HUES64 (cell line): ENCODE results near the gene PEX11G.

Experiments used
- H3K27ac ChIP-seq: 2 replicates; pipeline ENCODE4 v1.7.0; 2013; ENCODE audit warnings: low read depth, low read length, inconsistent platforms
- H3K27me3 ChIP-seq: 2 replicates; pipeline ENCODE4 v1.6.1; 2013; ENCODE audit warnings: mild to moderate bottlenecking, low read length; ENCODE audit not compliant: insufficient read depth
- H3K36me3 ChIP-seq: 2 replicates; pipeline ENCODE4 v1.6.1; 2013; ENCODE audit warnings: mild to moderate bottlenecking, low read length; ENCODE audit not compliant: insufficient read depth
- H3K4me1 ChIP-seq: 2 replicates; pipeline ENCODE4 v1.6.1; 2013; ENCODE audit warnings: mild to moderate bottlenecking, low read length, moderate library complexity; ENCODE audit not compliant: insufficient read depth
- H3K4me3 ChIP-seq: 2 replicates; pipeline ENCODE4 v1.5.1; 2013; ENCODE audit warnings: mild to moderate bottlenecking, low read length, moderate library complexity
- H3K9ac ChIP-seq: 2 replicates; pipeline ENCODE4 v1.6.1; 2013; ENCODE audit warnings: mild to moderate bottlenecking, low read depth, low read length
- H3K9me3 ChIP-seq: 2 replicates; pipeline ENCODE4 v1.6.1; 2013; ENCODE audit warnings: low read depth, low read length; ENCODE audit not compliant: insufficient read depth
- WGBS: fragments of 150-250, 120-280 bp; methylation state at CpG from one replicate; pipeline ENCODE4 v1.1.7; 2013; ENCODE audit warnings: missing lambda C conversion rate; 5-methylcytosine and 5-hydroxymethylcytosine counted together

Gene PEX11G

DNA sequence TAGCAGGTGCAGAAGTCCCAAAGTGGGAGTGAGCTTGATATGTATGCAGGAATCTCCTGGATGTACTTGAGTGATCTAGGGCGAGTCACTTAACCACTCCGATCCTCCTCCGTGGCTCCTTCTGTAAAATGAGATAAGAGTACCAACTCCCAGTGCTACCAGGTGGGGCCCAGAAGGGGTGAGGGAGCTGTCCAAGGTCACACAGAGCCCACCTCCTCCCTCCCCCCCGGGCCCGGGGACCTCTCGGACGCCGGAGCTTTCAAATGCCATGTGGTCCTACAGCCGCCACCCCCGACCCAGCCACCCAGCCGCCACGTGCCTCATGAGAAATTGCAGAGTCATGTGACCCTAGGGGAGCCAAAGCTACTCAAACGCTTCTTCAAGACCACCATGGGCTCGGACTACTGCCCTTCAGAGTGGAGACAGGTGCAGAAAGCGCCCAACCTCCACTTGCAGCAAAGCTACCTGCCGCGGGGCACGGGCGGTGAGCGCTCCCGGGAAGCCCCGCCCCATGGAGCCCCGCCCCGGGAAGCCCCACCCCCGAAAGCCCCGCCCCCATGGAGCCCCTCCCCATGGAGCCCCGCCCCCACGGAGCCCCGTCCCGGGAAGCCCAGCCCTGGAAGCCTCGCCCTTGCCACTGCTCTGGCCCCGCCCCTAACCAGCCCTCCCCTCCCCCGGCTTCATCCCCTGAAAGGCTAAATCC lies 17.0 kb upstream of the PEX11G start:
- Histone ChIP-seq H3K4me3 (peak overlapping the region; percentile 49), H3K27me3 (peaks cover 15% of the 10 kb centered on the region), H3K36me3 (no peaks in the 10 kb centered on the region), H3K9me3 (no peaks in the 10 kb centered on the region), H3K27ac (no peak overlapping the region), H3K4me1 (peaks cover 4% of the 10 kb centered on the region; the same call in 1 of the 2 replicates), H3K9ac (no peak overlapping the region; the same call in 1 of the 2 replicates)
- 6% methylated on average over 29 of the region's 33 CpGs for WGBS

DNA sequence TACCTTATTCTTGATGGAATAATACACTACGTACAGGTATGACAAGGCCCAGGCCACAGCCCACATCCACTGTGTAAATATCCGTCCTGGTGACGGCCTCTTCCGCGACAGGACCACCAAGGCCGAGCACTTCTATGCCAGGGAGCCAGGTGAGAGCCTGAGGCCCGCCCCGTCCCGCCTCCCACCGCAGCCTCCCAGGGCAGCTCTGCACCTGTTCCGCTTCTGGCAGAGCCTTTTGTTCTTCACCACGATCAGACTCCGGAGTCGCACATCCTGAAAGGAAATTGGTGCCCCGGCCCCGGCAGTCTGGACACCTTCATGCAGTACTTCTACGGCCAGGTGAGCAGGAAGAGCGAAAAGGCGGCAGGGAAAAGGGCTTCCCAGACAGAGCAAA lies 16.4 kb upstream of the PEX11G start:
- peaks cover 4% of the 10 kb centered on the region; the same call in 1 of the 2 replicates for H3K4me1 ChIP-seq
- no peak overlapping the region for H3K27ac ChIP-seq
- peak overlapping the region; percentile 48 for H3K4me3 ChIP-seq
- no peak overlapping the region for H3K9ac ChIP-seq
- no peaks in the 10 kb centered on the region for H3K9me3 ChIP-seq
- H3K27me3 ChIP-seq: peaks cover 20% of the 10 kb centered on the region
- no peaks in the 10 kb centered on the region for H3K36me3 ChIP-seq
- 86% methylated on average over 19 of the region's 19 CpGs for WGBS

DNA sequence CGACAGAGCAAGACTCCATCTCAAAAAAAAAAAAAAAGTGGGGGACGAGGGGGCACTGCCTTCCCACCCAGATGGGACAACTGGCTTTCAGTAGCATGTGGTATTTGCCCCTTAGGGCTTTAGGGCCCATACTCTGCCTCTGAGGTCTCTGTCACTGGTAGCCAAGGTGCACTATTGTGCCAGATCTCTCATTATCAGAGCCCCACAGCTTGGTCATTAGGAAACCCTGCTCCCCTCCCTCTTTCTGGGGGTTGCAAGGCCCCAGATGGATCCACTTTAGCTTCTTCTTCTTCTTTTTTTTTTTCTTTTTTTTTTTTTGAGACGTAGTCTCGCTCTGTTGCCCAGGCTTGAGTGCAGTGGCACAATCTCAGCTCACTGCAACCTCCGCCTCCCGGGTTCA lies 15.8 kb upstream of the PEX11G start:
- H3K4me3 ChIP-seq: no peak overlapping the region
- WGBS: 95% methylated on average over 6 of the region's 6 CpGs
- no peaks in the 10 kb centered on the region for H3K9me3 ChIP-seq
- H3K27ac ChIP-seq: no peak overlapping the region
- peaks cover 26% of the 10 kb centered on the region for H3K27me3 ChIP-seq
- no peak overlapping the region for H3K9ac ChIP-seq
- no peaks in the 10 kb centered on the region for H3K36me3 ChIP-seq
- H3K4me1 ChIP-seq: peaks cover 4% of the 10 kb centered on the region; the same call in 1 of the 2 replicates

DNA sequence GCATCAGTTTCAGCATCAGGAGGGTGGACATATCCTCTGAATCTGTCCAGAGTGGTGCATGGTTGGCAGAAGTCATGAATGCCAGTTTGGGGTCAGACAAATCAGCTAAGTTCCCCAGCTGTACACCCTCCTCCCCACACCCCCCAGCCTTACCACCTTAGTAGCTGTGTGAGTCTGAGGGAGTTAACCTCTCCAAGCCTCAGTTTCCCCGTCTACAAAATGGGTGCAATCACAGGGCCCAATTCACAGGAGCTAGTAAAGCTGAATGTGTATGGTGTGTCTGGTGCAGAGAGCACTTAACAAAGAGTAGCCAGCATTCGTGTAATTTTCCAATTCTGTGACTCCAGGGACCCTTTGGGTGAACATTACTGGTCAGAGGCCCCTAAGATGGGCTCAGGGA lies 13.7 kb upstream of the PEX11G start:
- Histone ChIP-seq H3K27ac (no peak overlapping the region), H3K9me3 (no peaks in the 10 kb centered on the region), H3K4me3 (no peak overlapping the region), H3K36me3 (no peaks in the 10 kb centered on the region), H3K27me3 (peaks cover 30% of the 10 kb centered on the region), H3K9ac (no peak overlapping the region), H3K4me1 (peaks cover 4% of the 10 kb centered on the region; the same call in 1 of the 2 replicates)
- WGBS: 69% methylated on average over 2 of the region's 2 CpGs

DNA sequence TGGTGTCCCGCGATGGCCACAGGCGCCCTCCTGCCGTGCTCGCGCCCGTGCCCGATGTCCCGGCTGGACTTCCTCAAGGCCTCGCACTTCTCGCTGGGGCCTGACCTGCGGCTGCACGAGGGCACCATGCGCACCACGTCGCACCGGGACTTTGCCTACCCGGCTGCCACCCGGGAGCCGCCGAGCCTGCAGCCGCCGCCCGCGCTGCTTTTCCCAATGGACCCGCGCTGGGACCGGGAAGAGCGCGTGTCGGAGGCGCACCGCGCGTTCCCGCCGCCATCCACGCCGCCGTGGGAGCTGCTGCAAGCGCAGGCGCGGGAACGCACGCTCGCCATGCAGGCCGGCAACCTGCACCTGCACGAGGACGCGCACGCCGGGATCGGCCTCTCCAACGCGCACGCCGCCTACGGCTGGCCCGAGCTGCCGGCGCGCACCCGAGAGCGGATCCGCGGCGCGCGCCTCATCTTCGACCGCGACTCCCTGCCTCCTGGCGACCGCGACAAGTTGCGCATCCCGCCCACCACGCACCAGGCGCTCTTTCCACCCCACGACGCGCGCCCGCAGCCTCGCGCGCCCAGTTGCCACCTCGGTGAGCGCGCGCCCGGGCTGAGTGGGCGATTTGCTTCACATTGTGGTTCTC lies 12.1 kb upstream of the PEX11G start:
- H3K36me3 ChIP-seq: no peaks in the 10 kb centered on the region
- peak overlapping the region; percentile 58 for H3K4me3 ChIP-seq
- WGBS: 3% methylated on average over 93 of the region's 93 CpGs
- H3K27me3 ChIP-seq: peaks cover 30% of the 10 kb centered on the region
- H3K4me1 ChIP-seq: peaks cover 4% of the 10 kb centered on the region; the same call in 1 of the 2 replicates
- no peaks in the 10 kb centered on the region for H3K9me3 ChIP-seq
- no peak overlapping the region for H3K27ac ChIP-seq
- peak overlapping the region; percentile 53 for H3K9ac ChIP-seq

DNA sequence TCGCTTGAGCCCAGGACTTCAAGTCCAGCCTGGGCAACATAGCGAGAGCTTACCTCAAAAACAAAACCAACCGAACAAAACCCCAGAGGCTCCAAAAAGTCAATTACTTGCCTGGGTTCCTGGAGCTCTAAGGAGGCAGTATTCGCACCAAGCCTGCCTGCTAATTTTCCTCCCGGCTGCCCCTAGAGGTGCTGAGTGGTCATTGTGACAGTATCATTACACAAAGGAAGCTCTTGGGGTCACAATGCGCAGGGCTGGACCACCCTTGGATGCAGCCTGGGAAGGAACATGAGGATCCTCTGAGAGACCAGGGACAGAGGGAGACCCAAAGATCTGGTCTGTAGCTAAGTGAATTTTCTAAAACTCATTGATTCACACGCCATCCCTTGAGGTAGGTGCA lies 8.5 kb upstream of the PEX11G start:
- peaks cover 27% of the 10 kb centered on the region for H3K27me3 ChIP-seq
- H3K4me3 ChIP-seq: no peak overlapping the region
- 62% methylated on average over 7 of the region's 7 CpGs for WGBS
- H3K9ac ChIP-seq: no peak overlapping the region
- no peak overlapping the region for H3K27ac ChIP-seq
- H3K36me3 ChIP-seq: no peaks in the 10 kb centered on the region
- no peaks in the 10 kb centered on the region for H3K9me3 ChIP-seq
- no peaks in the 10 kb centered on the region for H3K4me1 ChIP-seq

DNA sequence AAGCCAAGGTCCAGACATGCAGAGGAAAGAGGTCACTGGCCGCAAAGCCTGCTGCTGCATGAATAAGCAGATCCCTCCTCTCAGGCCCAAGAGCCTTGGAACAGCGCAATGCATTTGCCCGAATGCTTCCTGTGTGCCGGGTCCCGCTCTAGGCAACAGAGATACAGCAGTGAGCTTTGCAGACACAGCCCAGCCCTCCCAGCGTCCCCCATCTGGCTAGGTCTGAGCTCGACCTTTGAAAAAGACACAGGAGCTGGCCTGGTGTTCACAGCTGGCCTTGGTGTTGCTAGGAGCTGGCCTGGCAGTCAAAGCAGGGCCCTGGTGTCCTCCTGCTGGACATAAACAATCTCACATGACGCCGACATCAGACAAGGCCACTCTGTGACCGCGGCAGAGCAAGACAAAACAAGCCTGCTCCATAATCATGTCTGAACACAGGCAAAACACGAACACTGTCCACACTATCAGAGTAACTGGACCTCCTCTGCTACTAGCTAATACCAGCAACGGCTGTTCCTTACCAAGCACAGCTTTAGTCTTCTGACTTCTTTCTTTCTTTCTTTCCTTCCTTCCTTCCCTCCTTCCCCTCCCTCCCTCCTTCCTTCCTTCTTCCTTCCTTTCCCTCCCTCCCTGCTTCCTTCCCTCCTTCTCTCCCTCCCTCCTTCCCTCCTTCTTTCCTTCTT lies 5.7 kb upstream of the PEX11G start:
- Histone ChIP-seq H3K36me3 (no peaks in the 10 kb centered on the region), H3K9ac (no peak overlapping the region)

DNA sequence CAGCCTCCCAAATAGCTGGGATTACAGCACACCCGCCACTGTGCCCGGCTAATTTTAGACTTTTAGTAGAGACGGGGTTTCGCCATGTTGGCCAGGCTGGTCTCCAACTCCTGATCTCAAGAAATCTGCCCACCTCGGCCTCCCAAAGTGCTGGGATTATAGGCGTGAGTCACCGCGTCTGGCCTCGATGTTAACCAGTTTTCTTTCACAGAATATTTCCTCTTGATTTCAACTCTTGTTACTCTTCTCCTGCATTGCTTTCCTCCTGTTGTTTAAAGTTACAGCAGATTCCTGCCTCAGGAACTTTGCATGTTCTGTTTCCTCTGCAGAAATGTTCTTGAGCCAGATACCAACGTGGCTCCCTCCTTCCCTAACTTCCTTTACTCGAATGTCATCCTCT lies 3.7 kb upstream of the PEX11G start:
- Histone ChIP-seq H3K27me3 (no peaks in the 10 kb centered on the region), H3K9me3 (no peaks in the 10 kb centered on the region), H3K9ac (no peak overlapping the region), H3K4me3 (no peak overlapping the region), H3K27ac (no peak overlapping the region), H3K36me3 (no peaks in the 10 kb centered on the region), H3K4me1 (peaks cover 8% of the 10 kb centered on the region)
- WGBS: 89% methylated on average over 11 of the region's 11 CpGs

More for the DNA sequence above, 5.7 kb upstream of the PEX11G start:
- 86% methylated on average over 13 of the region's 13 CpGs for WGBS
- H3K4me1 ChIP-seq: peaks cover 2% of the 10 kb centered on the region
- H3K27ac ChIP-seq: no peak overlapping the region
- H3K9me3 ChIP-seq: no peaks in the 10 kb centered on the region
- H3K27me3 ChIP-seq: peaks cover 3% of the 10 kb centered on the region
- H3K4me3 ChIP-seq: no peak overlapping the region

DNA sequence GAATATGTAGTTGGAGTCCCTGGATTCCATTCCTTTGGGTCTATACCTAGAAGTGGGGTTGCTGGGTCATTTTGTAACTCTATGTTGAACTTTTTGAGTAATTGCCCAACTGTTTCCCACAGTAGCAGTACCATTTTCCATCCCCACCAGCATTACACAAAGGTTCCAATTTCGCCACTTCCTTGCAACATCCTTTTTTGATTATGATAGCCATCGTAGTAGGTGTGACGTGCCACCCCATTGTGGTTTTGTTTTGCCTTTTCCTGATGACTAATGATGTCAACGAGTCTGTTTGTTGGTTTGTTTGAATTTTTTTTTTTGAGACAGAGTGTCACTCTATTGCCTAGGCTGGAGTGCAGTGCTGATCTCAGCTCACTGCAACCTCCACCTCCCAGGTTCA lies 3.3 kb upstream of the PEX11G start:
- Histone ChIP-seq H3K9ac (no peak overlapping the region), H3K36me3 (no peaks in the 10 kb centered on the region), H3K9me3 (no peaks in the 10 kb centered on the region), H3K27ac (no peak overlapping the region), H3K4me1 (peaks cover 8% of the 10 kb centered on the region), H3K4me3 (no peak overlapping the region), H3K27me3 (no peaks in the 10 kb centered on the region)
- 89% methylated on average over 4 of the region's 4 CpGs for WGBS

DNA sequence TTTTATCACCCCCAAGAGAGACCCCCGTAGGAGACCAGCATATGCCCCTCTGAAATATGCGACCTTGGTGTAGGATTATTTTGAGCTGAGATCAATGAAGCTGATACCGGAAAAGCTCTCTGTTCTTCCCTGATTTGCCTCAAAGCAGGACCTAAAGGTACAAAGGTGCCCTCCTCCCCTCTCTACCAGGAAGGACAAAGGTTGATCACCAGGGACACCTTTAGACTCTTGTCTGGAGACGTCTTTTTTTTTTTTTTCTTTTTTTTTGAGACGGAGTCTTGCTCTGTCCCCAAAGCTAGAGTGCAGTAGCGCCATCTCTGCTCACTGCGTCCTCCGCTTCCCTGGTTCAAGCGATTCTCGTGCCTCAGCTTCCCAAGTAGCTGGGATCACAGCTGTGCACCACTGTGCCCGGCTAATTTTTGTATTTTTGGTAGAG lies 792 bp upstream of the PEX11G start:
- Histone ChIP-seq H3K9ac (peak overlapping the region; percentile 44; the same call in 1 of the 2 replicates), H3K4me3 (no peak overlapping the region), H3K27me3 (no peaks in the 10 kb centered on the region), H3K27ac (peak overlapping the region; percentile 57; the same call in 1 of the 2 replicates), H3K9me3 (no peaks in the 10 kb centered on the region), H3K4me1 (peaks cover 8% of the 10 kb centered on the region), H3K36me3 (no peaks in the 10 kb centered on the region)
- 86% methylated on average over 11 of the region's 11 CpGs for WGBS

DNA sequence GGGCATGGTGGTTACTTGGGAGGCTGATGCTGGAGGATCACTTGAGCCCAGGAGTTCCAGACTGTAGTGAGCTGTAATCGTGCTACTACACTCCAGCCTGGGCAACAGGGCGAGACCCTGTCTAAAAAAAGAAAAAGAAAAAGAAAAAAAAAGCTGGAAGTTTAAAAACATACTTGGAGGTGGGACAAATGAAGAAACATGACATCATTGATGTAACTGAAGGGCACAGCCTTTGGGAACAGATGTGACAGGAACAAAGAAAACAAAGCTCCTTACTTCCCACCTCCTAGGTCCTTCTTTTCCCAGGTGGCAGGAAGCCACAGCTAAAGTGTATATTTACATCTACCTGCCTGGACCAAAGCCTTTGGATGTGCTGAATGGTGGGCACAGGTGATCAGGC lies 1.9 kb downstream of the PEX11G start:
- H3K4me1 ChIP-seq: peaks cover 16% of the 10 kb centered on the region
- H3K27ac ChIP-seq: no peak overlapping the region
- no peak overlapping the region for H3K9ac ChIP-seq
- WGBS: 95% methylated on average over 2 of the region's 2 CpGs
- no peaks in the 10 kb centered on the region for H3K36me3 ChIP-seq
- H3K9me3 ChIP-seq: no peaks in the 10 kb centered on the region
- H3K4me3 ChIP-seq: no peak overlapping the region
- H3K27me3 ChIP-seq: no peaks in the 10 kb centered on the region
